ENCODE data around the gene SNX5.

Gene SNX5

GRCh38 chr20:17964073-17964472 is 4.5 kb downstream of the SNX5 start:
- TF ChIP-seq CREB1 (IDR thresholded peaks at IDR 0.05; ENCODE audit: low read depth) (no peak), TCF12 (IDR thresholded peaks at IDR 0.05; ENCODE audit: low read depth) (no peak), FOXM1 (IDR thresholded peaks at IDR 0.05; ENCODE audit: borderline replicate concordance, low read depth) (no peak), ZBTB7A (IDR thresholded peaks at IDR 0.05; ENCODE audit: low read depth) (no peak), EGR1 (IDR thresholded peaks at IDR 0.05) (no peak), CEBPB (IDR thresholded peaks at IDR 0.05) (no peak), TEAD4 (IDR thresholded peaks at IDR 0.05) (no peak), MAX (IDR thresholded peaks at IDR 0.05) (no peak), EP300 (IDR thresholded peaks at IDR 0.05; ENCODE audit: borderline replicate concordance) (no peak)

- TF ChIP-seq RAD21 (IDR thresholded peaks at IDR 0.05; ENCODE audit: low read depth) (no peak), NFIC (IDR thresholded peaks at IDR 0.05) (no peak)
Observed at GRCh38 chr20:17963114-17963897, 5.3 kb downstream of the SNX5 start.

- TF ChIP-seq ZBTB7A (IDR thresholded peaks at IDR 0.05; ENCODE audit: low read depth) (no peak), TEAD4 (IDR thresholded peaks at IDR 0.05) (no peak), USF1 (IDR thresholded peaks at IDR 0.05) (no peak), TCF12 (IDR thresholded peaks at IDR 0.05; ENCODE audit: low read depth) (no peak), YY1 (IDR thresholded peaks at IDR 0.05; ENCODE audit: low read depth) (no peak), FOXM1 (IDR thresholded peaks at IDR 0.05; ENCODE audit: borderline replicate concordance, low read depth) (no peak), TAF1 (IDR thresholded peaks at IDR 0.05; ENCODE audit: low read depth) (no peak), NFIC (IDR thresholded peaks at IDR 0.05) (no peak), CREB1 (IDR thresholded peaks at IDR 0.05; ENCODE audit: low read depth) (no peak), EGR1 (IDR thresholded peaks at IDR 0.05) (no peak), REST (IDR thresholded peaks at IDR 0.05; ENCODE audit: low read depth) (no peak), MAX (IDR thresholded peaks at IDR 0.05) (no peak), CEBPB (IDR thresholded peaks at IDR 0.05) (no peak)
Observed at GRCh38 chr20:17961587-17961940, 7.0 kb downstream of the SNX5 start.

GRCh38 chr20:17960927-17961586 is 7.5 kb downstream of the SNX5 start:
- TF ChIP-seq EGR1 (IDR thresholded peaks at IDR 0.05) = no peak
- no peak for TF ChIP-seq FOXM1 (IDR thresholded peaks at IDR 0.05; ENCODE audit: borderline replicate concordance, low read depth)
- TF ChIP-seq ZBTB7A (IDR thresholded peaks at IDR 0.05; ENCODE audit: low read depth) = no peak
- TF ChIP-seq NFIC (IDR thresholded peaks at IDR 0.05) = no peak
- no peak for TF ChIP-seq REST (IDR thresholded peaks at IDR 0.05; ENCODE audit: low read depth)
- no peak for TF ChIP-seq CREB1 (IDR thresholded peaks at IDR 0.05; ENCODE audit: low read depth)
- TF ChIP-seq TEAD4 (IDR thresholded peaks at IDR 0.05) = no peak
- TF ChIP-seq RAD21 (IDR thresholded peaks at IDR 0.05; ENCODE audit: low read depth) = no peak
- TF ChIP-seq CEBPB (IDR thresholded peaks at IDR 0.05) = no peak

GRCh38 chr20:17959257-17959627 is 9.4 kb downstream of the SNX5 start:
- no peak for TF ChIP-seq REST (IDR thresholded peaks at IDR 0.05; ENCODE audit: low read depth)
- TF ChIP-seq NFIC (IDR thresholded peaks at IDR 0.05) = no peak
- TF ChIP-seq ZBTB7A (IDR thresholded peaks at IDR 0.05; ENCODE audit: low read depth) = no peak
- no peak for TF ChIP-seq EGR1 (IDR thresholded peaks at IDR 0.05)
- no peak for TF ChIP-seq EP300 (IDR thresholded peaks at IDR 0.05; ENCODE audit: borderline replicate concordance)
